Activated naive CD4-positive, alpha-beta T cell treated with anti-CD3 and anti-CD28 coated beads, Interleukin-2, amount 50 U/mL, for 72 hours (primary cell): ENCODE measurements around the gene ZNF319. TPM values are rescaled to one million over a fixed set of nuclear protein-coding genes. Genes with fewer than 3 reads are reported as not detected.
"Not testable (repeated sequence)": the region's sequence is repeated elsewhere in the genome, so short reads cannot be mapped to it uniquely, and the experiment has no call there.

ENCODE experiments used
- ATAC-seq, 2 donors: fragments of 150-1000 bp; cut with Tn5 transposase; 2 replicates each; pipeline ENCODE4 v1.10.0; 2021; ENCODE audit warnings: mild to moderate bottlenecking in 2 of 2, moderate library complexity in 2 of 2
- DNase-seq, 2 donors: peaks; one replicate each; pipeline ENCODE4 v3.0.0; 2021 to 2022; ENCODE audit warnings: low spot score in 2 of 2
- H3K27ac Mint-ChIP-seq, 2 donors: one replicate each; pipeline ENCODE4 v1.8.0; 2022; ENCODE audit warnings: mild to moderate bottlenecking in 2 of 2, mixed read lengths in 2 of 2
- H3K36me3 Mint-ChIP-seq, 2 donors: one replicate each; pipeline ENCODE4 v1.8.0; 2022; ENCODE audit warnings: mixed read lengths in 2 of 2
- H3K9me3 Mint-ChIP-seq, 2 donors: one replicate each; pipeline ENCODE4 v1.8.0; 2022; ENCODE audit warnings: mixed read lengths in 2 of 2
- total RNA-seq, 2 donors: library from RNA; stranded (reverse); gene quantifications; one replicate each; pipeline ENCODE4 v1.2.3, GENCODE V29; 2022

ZNF319 gene
- total RNA-seq, 2 donors from 2014 or later: 3.1 to 5.6 TPM

- ATAC-seq (no peak), DNase-seq (no peak)
- H3K27ac Mint-ChIP-seq: peak overlapping the region in 1 of 2 donors; percentile 64
- H3K9me3 Mint-ChIP-seq: no peaks in the 10 kb centered on the region
- H3K36me3 Mint-ChIP-seq: no peaks in the 10 kb centered on the region
These were observed 6.1 kb downstream of the ZNF319 start for GRCh38 chr16:57994361-57994760.

DNA sequence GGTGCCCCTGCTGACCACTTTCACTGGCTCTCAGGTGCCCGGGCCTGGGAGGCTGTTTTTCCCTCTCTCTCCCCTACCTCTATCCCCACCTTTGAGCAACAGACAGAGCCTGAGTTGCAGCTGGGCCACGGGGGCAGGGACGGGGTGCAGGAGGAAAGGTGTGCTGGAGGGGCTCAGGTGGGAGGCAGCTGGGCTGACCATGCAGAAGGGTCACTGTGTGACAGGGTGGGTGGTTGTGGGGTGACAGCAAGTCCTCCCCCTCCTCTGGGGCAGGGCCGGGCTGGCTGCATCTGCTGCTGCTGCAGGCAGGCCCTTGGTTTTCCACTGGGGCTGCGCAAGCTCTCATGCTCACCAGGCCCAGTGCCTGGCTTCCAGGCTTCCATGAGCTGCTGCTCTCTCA lies 6.6 kb downstream of the ZNF319 start:
- ATAC-seq: no peak
- no peaks in the 10 kb centered on the region for H3K36me3 Mint-ChIP-seq
- DNase-seq: no peak
- peak overlapping the region in 1 of 2 donors; percentile 64 for H3K27ac Mint-ChIP-seq
- H3K9me3 Mint-ChIP-seq: no peaks in the 10 kb centered on the region

DNA sequence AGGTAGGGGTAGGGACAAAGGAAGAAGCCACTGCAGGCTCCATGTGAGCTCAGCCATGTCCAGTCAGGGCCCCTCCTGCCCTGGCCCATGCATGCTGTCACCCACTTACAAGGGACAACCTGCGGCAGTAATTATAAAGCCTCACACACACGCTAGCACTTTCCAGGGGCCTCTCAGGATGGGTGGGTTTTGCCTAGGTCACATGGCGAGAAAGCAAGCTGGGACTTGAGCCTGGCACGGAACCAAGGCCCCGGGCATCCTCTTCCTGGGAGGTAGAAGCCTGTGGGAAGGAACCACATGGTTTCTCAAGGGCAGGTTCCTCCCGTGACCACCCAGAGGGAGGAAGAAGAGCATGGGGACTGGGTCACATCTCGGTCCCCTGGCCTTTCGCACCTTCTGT lies 7.0 kb downstream of the ZNF319 start:
- no peak for ATAC-seq
- no peak for DNase-seq
- no peaks in the 10 kb centered on the region for H3K36me3 Mint-ChIP-seq
- H3K9me3 Mint-ChIP-seq: no peaks in the 10 kb centered on the region
- peak overlapping the region in 1 of 2 donors; percentile 83 for H3K27ac Mint-ChIP-seq

DNA sequence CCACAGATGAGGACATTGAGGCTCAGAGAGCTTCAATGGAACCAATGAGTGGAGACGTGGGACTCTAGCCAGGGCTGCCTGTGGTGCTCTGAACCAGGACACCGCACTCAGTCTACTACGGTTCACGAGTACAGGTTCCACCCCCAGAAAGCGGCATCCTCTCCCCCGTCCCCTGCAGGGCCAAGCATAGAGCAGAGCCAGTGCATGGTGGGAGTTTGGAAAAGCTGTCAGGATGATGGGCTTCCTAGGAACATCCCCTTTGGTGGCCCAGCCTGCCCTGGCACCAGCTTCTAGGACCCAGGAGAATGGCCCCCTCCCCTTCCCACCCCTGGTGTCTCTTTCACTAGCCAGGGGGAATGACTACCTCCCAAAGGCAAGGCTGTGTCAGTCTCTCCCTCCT lies 8.4 kb downstream of the ZNF319 start:
- DNase-seq: no peak

DNA sequence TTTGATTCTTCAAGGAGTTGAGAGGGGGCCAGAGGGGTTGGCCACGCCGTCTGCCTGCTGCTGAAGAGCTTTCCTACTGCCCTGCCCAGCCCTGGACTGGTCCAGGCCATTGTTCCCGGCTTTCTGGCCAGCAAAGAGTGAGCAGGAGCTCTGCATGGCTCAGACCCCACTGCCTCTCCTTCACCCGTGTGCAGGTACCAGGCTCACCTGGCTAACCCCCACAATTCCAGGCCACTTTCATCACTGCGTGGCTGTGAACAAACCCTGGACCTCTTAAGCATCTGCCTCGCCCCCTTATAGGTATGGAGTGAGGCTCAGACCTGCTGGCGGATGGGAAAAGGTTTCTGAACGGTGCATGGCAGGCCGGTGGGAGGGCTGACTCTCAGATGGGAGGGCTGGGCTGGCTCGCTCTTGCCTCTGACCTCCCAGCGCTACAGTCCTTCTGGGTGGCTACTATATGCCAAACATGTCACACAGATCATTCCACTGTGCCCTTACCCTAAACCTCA lies 8.9 kb downstream of the ZNF319 start:
- H3K27ac Mint-ChIP-seq: no peak overlapping the region
- ATAC-seq: no peak
- H3K36me3 Mint-ChIP-seq: no peaks in the 10 kb centered on the region
- no peak for DNase-seq
- no peaks in the 10 kb centered on the region for H3K9me3 Mint-ChIP-seq

More for the DNA sequence above, 8.4 kb downstream of the ZNF319 start:
- Mint-ChIP-seq H3K36me3 (no peaks in the 10 kb centered on the region), H3K27ac (peak overlapping the region; percentile 7 to 83), H3K9me3 (no peaks in the 10 kb centered on the region)
- no peak for ATAC-seq

DNA sequence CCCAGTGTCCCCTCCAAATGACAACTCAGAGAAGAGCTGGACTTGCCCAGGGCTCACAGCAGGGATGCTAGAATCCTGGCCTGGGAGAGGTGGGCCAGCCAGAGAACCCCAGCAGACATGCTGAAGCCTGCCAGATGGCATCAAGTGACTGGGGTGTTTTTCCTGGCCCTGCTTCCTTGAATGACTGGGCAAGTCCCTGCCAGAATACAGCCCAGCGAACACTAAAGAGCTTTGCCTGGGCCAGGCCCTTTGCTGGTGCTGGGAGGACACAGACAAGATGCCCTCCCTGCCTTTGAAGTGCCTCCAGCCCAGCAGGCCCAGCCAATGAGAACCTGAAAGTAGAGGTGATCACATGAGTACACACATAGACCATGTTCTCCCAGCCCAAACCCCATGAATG lies 11.5 kb downstream of the ZNF319 start:
- no peak for DNase-seq
- peaks cover 0 to 5% of the 10 kb centered on the region in 2 donors for H3K36me3 Mint-ChIP-seq
- ATAC-seq: no peak
- H3K9me3 Mint-ChIP-seq: no peaks in the 10 kb centered on the region
- H3K27ac Mint-ChIP-seq: no peak overlapping the region

GRCh38 chr16:57987441-57988177 lies 12.9 kb downstream of the ZNF319 start:
- H3K9me3 Mint-ChIP-seq: no peaks in the 10 kb centered on the region
- H3K36me3 Mint-ChIP-seq: peaks cover 0 to 5% of the 10 kb centered on the region in 2 donors
- H3K27ac Mint-ChIP-seq: peak overlapping the region in 1 of 2 donors; percentile 72
- DNase-seq (no peak), ATAC-seq (no peak)

DNA sequence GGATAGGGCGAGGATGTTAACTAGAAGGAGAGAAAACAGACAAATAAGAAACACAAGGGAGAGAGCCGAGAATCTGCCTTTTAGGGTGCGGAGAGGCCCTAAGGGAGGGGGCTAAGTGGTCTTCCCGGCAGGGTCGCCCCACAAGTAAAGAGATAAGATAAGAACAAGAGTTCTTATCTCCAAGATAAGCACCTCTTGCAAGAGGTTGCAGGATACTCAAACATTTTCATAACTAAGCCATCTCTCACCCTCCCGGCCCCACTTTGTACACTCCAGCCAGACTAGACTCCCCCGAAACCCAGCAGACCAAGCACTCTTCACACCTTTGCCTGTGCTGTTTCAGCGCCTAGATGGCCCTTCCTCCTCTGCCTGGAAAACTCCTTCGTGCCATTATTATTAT lies 14.3 kb downstream of the ZNF319 start:
- Mint-ChIP-seq H3K36me3 (peaks cover 0 to 5% of the 10 kb centered on the region in 2 donors), H3K9me3 (no peaks in the 10 kb centered on the region), H3K27ac (no peak overlapping the region)
- no peak for DNase-seq
- ATAC-seq: no peak

- Mint-ChIP-seq H3K27ac (peak overlapping the region; percentile 29 to 74), H3K36me3 (peaks cover 0 to 5% of the 10 kb centered on the region in 2 donors), H3K9me3 (no peaks in the 10 kb centered on the region)
- DNase-seq (no peak), ATAC-seq (peak; percentile 51 to 65)
These were observed 15.0 kb downstream of the ZNF319 start for GRCh38 chr16:57985204-57986181.

GRCh38 chr16:57984443-57985203 lies 15.8 kb downstream of the ZNF319 start:
- ATAC-seq (peak; percentile 95 to 98), DNase-seq (peak; percentile 90 to 91)
- peaks cover 0 to 5% of the 10 kb centered on the region in 2 donors for H3K36me3 Mint-ChIP-seq
- no peaks in the 10 kb centered on the region for H3K9me3 Mint-ChIP-seq
- H3K27ac Mint-ChIP-seq: peak overlapping the region; percentile 29 to 74

DNA sequence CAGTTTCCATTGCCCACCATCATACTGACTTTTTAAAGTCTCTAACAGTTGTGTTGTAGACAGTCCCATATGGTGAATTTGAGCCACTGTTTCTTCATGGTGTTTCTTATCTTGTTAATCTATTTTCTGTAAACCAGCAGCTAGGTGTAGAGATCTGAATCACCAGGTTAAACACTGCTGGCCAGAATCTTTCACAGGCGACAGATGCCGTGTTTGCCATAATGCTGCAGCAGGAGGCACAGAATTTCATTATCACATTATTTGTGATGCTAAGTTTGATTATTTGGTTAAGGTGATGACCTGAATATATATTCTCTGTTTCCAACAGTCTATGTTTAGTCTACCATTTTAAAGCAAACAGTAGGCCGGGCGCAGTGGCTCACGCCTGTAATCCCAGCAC lies 18.1 kb downstream of the ZNF319 start:
- H3K36me3 Mint-ChIP-seq: peaks cover 0 to 5% of the 10 kb centered on the region in 2 donors
- ATAC-seq (no peak), DNase-seq (no peak)
- H3K9me3 Mint-ChIP-seq: no peaks in the 10 kb centered on the region
- H3K27ac Mint-ChIP-seq: no peak overlapping the region

- no peak for DNase-seq
- Mint-ChIP-seq H3K36me3 (peaks cover 0 to 5% of the 10 kb centered on the region in 2 donors), H3K27ac (no peak overlapping the region), H3K9me3 (no peaks in the 10 kb centered on the region)
- no peak for ATAC-seq
These were observed 18.8 kb downstream of the ZNF319 start for GRCh38 chr16:57981636-57982035.

GRCh38 chr16:57979006-57979585 lies 21.4 kb downstream of the ZNF319 start:
- Mint-ChIP-seq H3K27ac (no peak overlapping the region), H3K9me3 (no peaks in the 10 kb centered on the region), H3K36me3 (peaks cover 0 to under 1% of the 10 kb centered on the region in 2 donors)
- ATAC-seq: no peak
- no peak for DNase-seq

GRCh38 chr16:57978070-57978465 lies 22.4 kb downstream of the ZNF319 start:
- not testable (repeated sequence) for H3K27ac Mint-ChIP-seq, ATAC-seq, H3K9me3 Mint-ChIP-seq, H3K36me3 Mint-ChIP-seq, DNase-seq

GRCh38 chr16:57977418-57978069 lies 22.9 kb downstream of the ZNF319 start:
- Mint-ChIP-seq H3K9me3 (no peaks in the 10 kb centered on the region), H3K36me3 (no peaks in the 10 kb centered on the region), H3K27ac (no peak overlapping the region)
- DNase-seq (no peak), ATAC-seq (no peak)

GRCh38 chr16:57976331-57976796 lies 24.1 kb downstream of the ZNF319 start:
- no peak for ATAC-seq
- Mint-ChIP-seq H3K9me3 (no peaks in the 10 kb centered on the region), H3K36me3 (no peaks in the 10 kb centered on the region), H3K27ac (no peak overlapping the region)
- no peak for DNase-seq
